Measurements from ENCODE around the gene PHYKPL. TPM values are rescaled to one million over a fixed set of nuclear protein-coding genes. Genes with fewer than 3 reads are reported as not detected.

The PHYKPL gene
- total RNA-seq, 1 experiment from 2014 or later = 37.7 TPM

DNA sequence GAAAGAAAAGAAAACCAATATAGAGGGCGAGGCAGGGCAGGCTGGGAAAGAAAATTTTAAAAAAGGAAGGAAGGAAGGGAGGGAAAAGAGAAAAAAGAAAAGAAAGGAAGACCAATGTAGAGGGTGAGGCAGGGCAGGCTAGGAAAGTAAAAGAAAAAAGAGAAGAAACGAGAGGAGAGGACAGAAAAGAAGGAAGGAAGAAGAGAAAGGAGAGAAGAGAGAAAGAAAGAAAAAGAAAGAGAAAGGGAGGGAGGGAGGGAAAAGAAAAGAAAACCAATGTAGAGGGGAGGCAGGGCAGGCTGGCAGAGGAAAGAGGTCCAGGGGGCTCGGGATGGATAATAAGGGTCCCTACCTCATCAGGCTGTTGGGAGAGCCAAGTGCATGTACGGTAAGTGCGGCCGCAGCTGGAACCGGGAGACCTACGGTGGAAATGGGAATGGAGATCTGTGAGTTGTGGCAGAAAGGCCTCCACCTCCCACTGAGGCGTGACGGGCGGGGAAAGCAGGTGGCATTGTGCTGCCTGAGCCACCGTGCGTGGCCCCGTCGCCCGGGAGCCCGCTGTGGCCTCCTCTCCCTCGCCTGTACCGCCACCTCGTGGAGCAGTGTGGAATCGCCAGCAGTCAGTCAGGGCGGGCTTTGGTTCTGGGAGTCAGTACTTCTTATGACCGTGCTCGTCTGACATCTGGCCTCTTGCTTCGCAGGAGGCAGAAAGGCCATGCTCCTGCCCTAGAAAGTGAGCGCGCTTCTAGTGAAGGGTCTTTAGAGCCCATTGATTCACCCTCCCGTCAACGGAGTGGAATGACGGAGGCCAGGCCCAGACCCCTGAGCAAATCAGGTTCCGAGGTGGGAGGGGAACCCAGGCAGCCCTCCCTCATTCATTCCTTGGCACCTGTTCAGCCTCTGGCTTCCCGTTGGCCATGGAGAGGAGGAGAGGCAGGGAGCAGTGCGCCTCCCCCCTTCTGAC, 68.5 kb downstream of the PHYKPL start:
- DNase-seq = peak; percentile 69
- Histone ChIP-seq H3K4me3 (peak overlapping the region; percentile 16; the same call in 1 of the 2 replicates), H3K9me3 (no peaks in the 10 kb centered on the region), H3K27me3 (peaks cover 8% of the 10 kb centered on the region), H3K36me3 (no peaks in the 10 kb centered on the region)

DNA sequence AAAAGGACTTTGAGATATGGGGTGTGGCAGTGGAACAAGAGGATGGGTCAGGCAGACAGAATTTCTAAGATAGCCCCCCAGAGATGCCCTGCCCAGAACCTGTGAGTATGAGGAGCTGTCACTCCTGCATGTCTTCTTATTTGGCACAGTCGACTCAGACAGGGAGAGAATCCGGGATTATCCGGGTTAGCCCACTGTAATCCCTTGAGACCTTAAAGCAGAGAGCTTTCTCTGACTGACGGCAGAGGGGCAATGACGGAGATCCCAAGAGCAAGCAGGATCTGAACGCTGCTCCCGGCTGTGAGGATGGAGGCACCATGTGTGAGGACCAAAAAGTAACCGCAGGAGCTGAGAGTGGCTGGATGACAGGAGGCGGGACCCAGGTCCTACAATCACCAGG, 70.1 kb downstream of the PHYKPL start:
- DNase-seq = no peak
- Histone ChIP-seq H3K27me3 (peaks cover 8% of the 10 kb centered on the region), H3K4me3 (no peak overlapping the region), H3K9me3 (no peaks in the 10 kb centered on the region), H3K36me3 (no peaks in the 10 kb centered on the region)

GRCh38 chr5:178160176-178160575, 72.4 kb downstream of the PHYKPL start:
- no peak for DNase-seq
- Histone ChIP-seq H3K27me3 (peaks cover 8% of the 10 kb centered on the region), H3K36me3 (no peaks in the 10 kb centered on the region), H3K4me3 (no peak overlapping the region), H3K9me3 (no peaks in the 10 kb centered on the region)

Other genes with a start within 250 kb of the PHYKPL start
- gene PROP1, start 236.6 kb downstream of the PHYKPL start, total RNA-seq (2014; rRNA removed; shearing (Covaris generic); ENCODE audit: low replicate concordance) = not detected in 2 replicates
- 1.0 and 2.3 TPM in 2 replicates for gene N4BP3, start 119.3 kb downstream of the PHYKPL start, total RNA-seq (2014; rRNA removed; shearing (Covaris generic); ENCODE audit: low replicate concordance)
- 39.8 and 54.2 TPM in 2 replicates for gene RMND5B, start 101.8 kb downstream of the PHYKPL start, total RNA-seq (2014; rRNA removed; shearing (Covaris generic); ENCODE audit: low replicate concordance)
- gene NHP2, start 78.9 kb downstream of the PHYKPL start, total RNA-seq (2014; rRNA removed; shearing (Covaris generic); ENCODE audit: low replicate concordance) = 441 and 476 TPM in 2 replicates
- not detected in 2 replicates for gene GMCL2, start 45.4 kb downstream of the PHYKPL start, total RNA-seq (2014; rRNA removed; shearing (Covaris generic); ENCODE audit: low replicate concordance)
- 250 and 316 TPM in 2 replicates for gene HNRNPAB, start 28.3 kb downstream of the PHYKPL start, total RNA-seq (2014; rRNA removed; shearing (Covaris generic); ENCODE audit: low replicate concordance)